GM12878 (cell line): Measurements from ENCODE around the gene RGMB. TPM values are rescaled to one million over a fixed set of nuclear protein-coding genes. Genes with fewer than 3 reads are reported as not detected.

Experiments
- ATAC-seq: fragments of 200-7000 bp; cut with Tn5 transposase; 3 replicates; pipeline ENCODE4 v1.9.1; 2020; ENCODE audit warnings: mild to moderate bottlenecking, moderate library complexity
- BruUV-seq: library from RNA; stranded (reverse); fragments of 400-500 nt; replicated peaks from 2 replicates; lab custom pipeline; 2021; lab: Mats Ljungman, UMichigan
- CTCF ChIA-PET: fragments of 300-600 bp; sonication (Branson Sonifier 250); formaldehyde crosslinking; extraction: SDS; loops from one replicate; lab custom pipeline; 2021; ENCODE audit warnings: inconsistent platforms; lab: Yijun Ruan, JAX
- POLR2A ChIA-PET: fragments of 350-600 bp; formaldehyde crosslinking; extraction: SDS; loops from one replicate; lab custom pipeline; 2021; ENCODE audit warnings: inconsistent platforms; lab: Charles Lee
- RAD21 ChIA-PET: fragments of 300-600 bp; sonication (Branson Sonifier 250); formaldehyde crosslinking; loops from one replicate; lab custom pipeline; 2023; ENCODE audit warnings: antibody characterized with exemption; ENCODE audit not compliant: unreplicated experiment; lab: Charles Lee
- SMC1A ChIA-PET: fragments of 300-600 bp; sonication (Branson Sonifier 250); formaldehyde crosslinking; loops from one replicate; lab custom pipeline; 2023; ENCODE audit not compliant: unreplicated experiment, uncharacterized antibody; lab: Charles Lee
- DNase-seq: peaks from one replicate; pipeline ENCODE4 v3.0.0-alpha.2; 2011; ENCODE audit warnings: low read depth, low spot score
- FAIRE-seq: peaks from 3 replicates; lab custom pipeline; 2011; peaks lifted over from hg19 to GRCh38; lab: Jason Lieb, UNC
- H2AFZ ChIP-seq: 2 replicates; pipeline ENCODE4 v1.6.0; 2011; ENCODE audit warnings: low read depth, low read length, control low read depth; ENCODE audit not compliant: control insufficient read depth
- H3K27ac ChIP-seq: 2 replicates; pipeline ENCODE4 v1.5.1; 2011; ENCODE audit warnings: control low read depth; ENCODE audit not compliant: control insufficient read depth, insufficient read depth
- H3K27me3 ChIP-seq, 2 experiments: replicated peaks in 1 of 2; 2 replicates each; pipeline versions ENCODE4 v1.6.0 to v1.6.1; 2011; ENCODE audit warnings: low read length in 1 of 2; ENCODE audit not compliant: control insufficient read depth in 2 of 2, insufficient read depth in 2 of 2
- H3K36me3 ChIP-seq, 2 experiments: 2 replicates each; pipeline ENCODE4 v1.5.1; 2011; ENCODE audit warnings: low read length in 1 of 2; ENCODE audit not compliant: control insufficient read depth in 2 of 2, insufficient read depth in 2 of 2
- H3K4me1 ChIP-seq: 2 replicates; pipeline ENCODE4 v1.6.1; 2011; ENCODE audit warnings: mild to moderate bottlenecking, low read length, moderate library complexity, mixed read lengths; ENCODE audit not compliant: control insufficient read depth, insufficient read depth
- H3K4me2 ChIP-seq: 2 replicates; pipeline ENCODE4 v1.6.0; 2011; ENCODE audit warnings: control low read depth; ENCODE audit not compliant: control insufficient read depth, insufficient read depth
- H3K4me3 ChIP-seq: fragments of 200-600 bp; sonication (generic); 2 replicates; pipeline ENCODE4 v1.5.1; 2016
- H3K79me2 ChIP-seq: 2 replicates; pipeline ENCODE4 v1.6.0; 2011; ENCODE audit warnings: low read length; ENCODE audit not compliant: control insufficient read depth, insufficient read depth
- H3K9ac ChIP-seq: 2 replicates; pipeline ENCODE4 v1.8.0; 2011; ENCODE audit warnings: low read length, control low read depth, mixed read lengths; ENCODE audit not compliant: control insufficient read depth, insufficient read depth
- H3K9me3 ChIP-seq: replicated peaks from 3 replicates; pipeline ENCODE4 v1.5.1; 2011; ENCODE audit warnings: mild to moderate bottlenecking, low read length; ENCODE audit not compliant: control insufficient read depth, insufficient read depth
- H4K20me1 ChIP-seq: 2 replicates; pipeline ENCODE4 v1.6.0; 2011; ENCODE audit not compliant: control insufficient read depth, insufficient read depth
- CEBPZ ChIP-seq: fragments of 150-350 bp; IDR thresholded peaks from 2 replicates; pipeline ENCODE4 v1.6.1; 2016; ENCODE audit warnings: low read depth, low read length
- CTCF ChIP-seq, 3 experiments: IDR thresholded peaks in 2 of 3; conservative IDR thresholded peaks in 1 of 3; 2 replicates each; pipeline ENCODE4 v1.5.1; 2011; ENCODE audit warnings: low read depth in 3 of 3, low read length in 3 of 3, mild to moderate bottlenecking in 3 of 3, control low read depth in 2 of 3, moderate library complexity in 2 of 3, inconsistent platforms in 1 of 3, mixed read lengths in 1 of 3; ENCODE audit not compliant: control insufficient read depth in 2 of 3, insufficient read depth in 1 of 3; ENCODE audit errors: extremely low read depth in 1 of 3
- FOS ChIP-seq: IDR thresholded peaks from 3 replicates; pipeline ENCODE4 v1.6.1; 2011; ENCODE audit warnings: borderline replicate concordance; ENCODE audit not compliant: insufficient read length; ENCODE audit errors: extremely low read depth
- POLR2A ChIP-seq: IDR thresholded peaks from 2 replicates; pipeline ENCODE4 v1.6.1; 2011; ENCODE audit warnings: low read depth, mild to moderate bottlenecking, low read length
- RAD21 ChIP-seq: IDR thresholded peaks from 2 replicates; pipeline ENCODE4 v1.6.1; 2011; ENCODE audit warnings: mild to moderate bottlenecking, low read depth, low read length, moderate library complexity; ENCODE audit not compliant: insufficient read depth
- SMC3 ChIP-seq: IDR thresholded peaks from 2 replicates; pipeline ENCODE4 v1.6.1; 2011; ENCODE audit warnings: low read length, improper control_type of control experiment, borderline replicate concordance
- SP1 ChIP-seq: IDR thresholded peaks from one replicate; pipeline ENCODE4 v1.6.1; 2011; ENCODE audit warnings: low read depth, low read length
- SRF ChIP-seq, 2 experiments: IDR thresholded peaks; 2 replicates each; pipeline ENCODE4 v1.6.1; 2011; ENCODE audit warnings: low read depth in 2 of 2, low read length in 2 of 2, mild to moderate bottlenecking in 1 of 2, moderate library complexity in 1 of 2
- TCF12 ChIP-seq: IDR thresholded peaks from 2 replicates; pipeline ENCODE4 v1.6.1; 2011; ENCODE audit warnings: low read depth, mild to moderate bottlenecking, low read length
- WGBS: methylation state at CpG from one replicate; pipeline ENCODE4 v1.1.6; 2016; ENCODE audit warnings: low lambda C conversion rate; ENCODE audit not compliant: insufficient replicate concordance, insufficient coverage; ENCODE audit errors: missing lambda C conversion rate; 5-methylcytosine and 5-hydroxymethylcytosine counted together
- in situ Hi-C: fragments of 300-500 bp; cut with MboI; formaldehyde crosslinking; loops from 9 replicates; pipeline ENCODE4 v1.14.3; 2018; ENCODE audit warnings: mixed read lengths
- intact Hi-C: fragments of 100-400 bp; cut with micrococcal nuclease; formaldehyde crosslinking; loops from one replicate; pipeline ENCODE4 v1.14.2; 2022; ENCODE audit not compliant: unreplicated experiment
- polyA plus RNA-seq, 11 experiments: library from polyadenylated mRNA; depleted of rRNA in 4 of 11; unstranded in 6 of 11; stranded (reverse) in 5 of 11; fragments of >200 nt; fragmentation: Nextera tagmentation in 4 of 11; fragmentation: Illumina TruSeq in 1 of 11; extraction: Ambion mirVana in 4 of 11; extraction: Trizol in 1 of 11; gene quantifications; 1 replicate in 1 of 11; 2 replicates in 10 of 11; pipeline versions ENCODE4 v1.2.1 to v1.2.3, GENCODE V29; 2011 to 2016; ENCODE audit warnings: inconsistent platforms in 2 of 11, missing spikeins in 2 of 11, low read depth in 1 of 11
- total RNA-seq, 4 experiments: library from RNA; depleted of rRNA in 3 of 4; stranded (reverse); fragments of >200 nt in 3 of 4; fragmentation: Illumina TruSeq in 1 of 4; extraction: Trizol in 1 of 4; gene quantifications; 2 replicates each; pipeline versions ENCODE4 v1.2.1 to v1.2.3, GENCODE V29; 2013 to 2021
- TF ChIP-seq, protein P1 (sequence below): fragments of 450-650 bp; IDR thresholded peaks from 2 replicates; pipeline ENCODE4 v1.6.1; 2017; ENCODE audit warnings: low read depth, mild to moderate bottlenecking, moderate library complexity

RGMB gene
- total and polyA plus RNA-seq, 10 of the 15 experiments (the other 5 are each of a cell fraction or from before 2014, with no cell fraction given), result 1.3 to 15.3 (median 7.4) TPM

DNA sequence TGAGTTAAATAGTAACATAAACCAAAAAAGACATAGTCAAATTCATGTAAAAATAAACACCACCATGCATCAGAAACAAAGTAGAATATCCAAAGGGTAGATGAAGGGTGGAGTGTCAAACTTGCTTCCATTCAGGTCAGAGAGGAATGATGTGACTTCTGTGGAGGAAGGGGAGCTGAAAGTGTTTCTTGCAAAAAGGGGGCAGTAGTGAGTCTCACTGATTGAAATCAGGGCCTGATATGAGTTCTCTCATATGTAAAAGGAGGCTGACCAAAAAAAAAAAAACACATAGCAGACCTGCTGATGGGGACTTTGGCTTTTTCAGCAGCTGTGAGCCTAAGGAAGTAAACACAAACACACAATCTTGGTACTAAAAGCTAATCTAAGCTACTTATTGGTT, 38.8 kb upstream of the RGMB start:
- RAD21 ChIA-PET, result no interaction called here
- intact Hi-C loops (no loop called here), in situ Hi-C loops (no loop called here)
- CTCF ChIA-PET, result interaction anchor here (0.6 to 1.0 kb wide), 5 partner anchors 13 to 712 kb away, joined by 3 to 5 read pairs (median 3); no protein-coding TSS in a partner anchor
- POLR2A ChIA-PET, result no interaction called here
- no peaks in the 10 kb centered on the region for H3K4me1 ChIP-seq
- H2AFZ ChIP-seq, result no peak overlapping the region
- SMC1A ChIA-PET, result interaction anchor here (1.0 to 1.1 kb wide), 2 partner anchors 8 to 36 kb away, joined by 4 to 5 read pairs; no protein-coding TSS in a partner anchor
- BruUV-seq, result no TSS peak
- H3K9ac ChIP-seq, result no peak overlapping the region
- TF ChIP-seq CTCF (IDR thresholded peaks at IDR 0.05 in 2 of 3, conservative IDR thresholded peaks at IDR 0.05 in 1 of 3; ENCODE audit: control insufficient read depth in 2 of 3, extremely low read depth in 1 of 3, insufficient read depth in 1 of 3, low read depth in 3 of 3, low read length in 3 of 3), result peak in 1 of 3 experiments; percentile 18; a peak in 1 of 6 replicates
- TF ChIP-seq RAD21, result no peak
- TF ChIP-seq, all 136 proteins: peak for 1
- no peaks in the 10 kb centered on the region for H3K9me3 ChIP-seq
- H3K27me3 ChIP-seq, result no peaks in the 10 kb centered on the region
- no peaks in the 10 kb centered on the region for H4K20me1 ChIP-seq
- ATAC-seq (no peak), FAIRE-seq (no peak), DNase-seq (no peak)
- H3K79me2 ChIP-seq, result no peaks in the 10 kb centered on the region
- H3K4me2 ChIP-seq, result no peak overlapping the region
- H3K36me3 ChIP-seq, result no peaks in the 10 kb centered on the region
- no peak overlapping the region for H3K4me3 ChIP-seq
- no peak overlapping the region for H3K27ac ChIP-seq

DNA sequence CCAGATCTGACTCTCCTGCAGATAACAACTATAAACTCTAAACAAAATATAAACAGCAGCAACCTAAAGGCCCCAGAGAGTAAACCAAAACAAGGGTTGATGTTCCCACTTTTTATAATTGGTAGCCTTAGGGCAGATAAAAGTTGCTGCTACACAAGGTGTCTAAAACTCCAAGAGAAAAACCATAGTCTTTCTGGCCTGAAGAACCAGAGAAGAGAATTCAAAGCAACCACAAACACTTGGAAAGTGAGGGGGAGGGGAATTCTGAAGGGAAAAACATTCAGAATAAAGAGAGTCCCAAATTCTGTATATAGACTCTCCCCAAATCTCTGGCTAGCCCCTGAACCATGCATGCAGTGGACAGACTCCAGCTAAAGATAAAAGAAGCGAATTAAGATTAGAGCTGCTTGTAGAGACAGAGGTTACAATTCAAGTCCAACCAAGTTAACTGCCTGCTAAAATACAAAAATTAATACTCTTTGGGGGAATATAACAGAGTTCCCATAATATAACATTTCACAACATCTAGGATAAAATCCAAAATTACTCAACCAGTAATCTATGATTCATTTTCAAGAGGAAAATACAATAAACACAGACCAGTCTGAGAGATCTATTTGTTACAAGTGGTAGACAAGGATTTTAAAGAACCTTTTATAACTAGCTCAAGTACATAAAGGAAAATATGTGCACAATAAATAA, 37.5 kb upstream of the RGMB start:
- H3K4me2 ChIP-seq, result no peak overlapping the region
- no TSS peak for BruUV-seq
- H3K27me3 ChIP-seq, result no peaks in the 10 kb centered on the region
- H2AFZ ChIP-seq, result no peak overlapping the region
- POLR2A ChIA-PET, result no interaction called here
- H3K36me3 ChIP-seq, result no peaks in the 10 kb centered on the region
- ATAC-seq (no peak), DNase-seq (no peak), FAIRE-seq (no peak)
- H4K20me1 ChIP-seq, result no peaks in the 10 kb centered on the region
- SMC1A ChIA-PET, result no interaction called here
- H3K79me2 ChIP-seq, result no peaks in the 10 kb centered on the region
- H3K27ac ChIP-seq, result no peak overlapping the region
- no peak overlapping the region for H3K4me3 ChIP-seq
- H3K9me3 ChIP-seq, result no peaks in the 10 kb centered on the region
- in situ Hi-C loops (no loop called here), intact Hi-C loops (no loop called here)
- 28% methylated on average over 1 of the region's 1 CpG for WGBS
- no peak overlapping the region for H3K9ac ChIP-seq
- RAD21 ChIA-PET, result no interaction called here
- H3K4me1 ChIP-seq, result no peaks in the 10 kb centered on the region
- CTCF ChIA-PET, result no interaction called here
- TF ChIP-seq SRF (IDR thresholded peaks at IDR 0.05; ENCODE audit: low read depth in 2 of 2, low read length in 2 of 2) (no peak), FOS (no peak), CEBPZ (no peak), TCF12 (no peak), SP1 (no peak), SMC3 (no peak), POLR2A (no peak)
- TF ChIP-seq, protein P1, sequence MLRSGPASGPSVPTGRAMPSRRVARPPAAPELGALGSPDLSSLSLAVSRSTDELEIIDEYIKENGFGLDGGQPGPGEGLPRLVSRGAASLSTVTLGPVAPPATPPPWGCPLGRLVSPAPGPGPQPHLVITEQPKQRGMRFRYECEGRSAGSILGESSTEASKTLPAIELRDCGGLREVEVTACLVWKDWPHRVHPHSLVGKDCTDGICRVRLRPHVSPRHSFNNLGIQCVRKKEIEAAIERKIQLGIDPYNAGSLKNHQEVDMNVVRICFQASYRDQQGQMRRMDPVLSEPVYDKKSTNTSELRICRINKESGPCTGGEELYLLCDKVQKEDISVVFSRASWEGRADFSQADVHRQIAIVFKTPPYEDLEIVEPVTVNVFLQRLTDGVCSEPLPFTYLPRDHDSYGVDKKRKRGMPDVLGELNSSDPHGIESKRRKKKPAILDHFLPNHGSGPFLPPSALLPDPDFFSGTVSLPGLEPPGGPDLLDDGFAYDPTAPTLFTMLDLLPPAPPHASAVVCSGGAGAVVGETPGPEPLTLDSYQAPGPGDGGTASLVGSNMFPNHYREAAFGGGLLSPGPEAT, result no peak
